LNCAP (cell line): Measurements from ENCODE around the gene ARHGEF5.

ENCODE experiments used
- CTCF ChIP-seq: fragments of 450-650 bp; IDR thresholded peaks from 2 replicates; pipeline ENCODE4 v1.5.1; 2017; ENCODE audit warnings: mild to moderate bottlenecking

The ARHGEF5 gene

DNA sequence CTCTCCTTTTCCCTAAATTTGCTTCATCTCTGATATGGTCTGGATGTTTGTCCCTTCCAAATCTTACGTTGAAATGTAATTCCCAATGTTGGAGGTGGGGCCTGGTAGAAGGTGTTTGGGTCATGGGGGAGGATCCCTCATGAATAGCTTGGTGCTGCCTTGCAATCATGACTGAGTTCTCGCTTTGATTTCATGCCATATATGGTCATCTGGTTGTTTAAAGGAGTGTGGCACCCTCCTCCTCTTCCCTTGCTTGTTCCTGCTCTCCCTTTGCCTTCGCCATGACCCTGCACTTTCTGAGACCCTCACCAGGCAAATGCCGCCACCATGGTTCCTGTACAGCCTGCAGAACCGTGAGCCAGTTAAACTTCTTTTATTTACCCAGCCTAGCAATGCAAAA, 33.7 kb downstream of the ARHGEF5 start:
- TF ChIP-seq CTCF = no peak

- TF ChIP-seq CTCF = no peak
These were observed 35.3 kb downstream of the ARHGEF5 start for GRCh38 chr7:144390481-144390880.

- TF ChIP-seq CTCF = no peak
These were observed 35.8 kb downstream of the ARHGEF5 start for GRCh38 chr7:144391014-144391413.

DNA sequence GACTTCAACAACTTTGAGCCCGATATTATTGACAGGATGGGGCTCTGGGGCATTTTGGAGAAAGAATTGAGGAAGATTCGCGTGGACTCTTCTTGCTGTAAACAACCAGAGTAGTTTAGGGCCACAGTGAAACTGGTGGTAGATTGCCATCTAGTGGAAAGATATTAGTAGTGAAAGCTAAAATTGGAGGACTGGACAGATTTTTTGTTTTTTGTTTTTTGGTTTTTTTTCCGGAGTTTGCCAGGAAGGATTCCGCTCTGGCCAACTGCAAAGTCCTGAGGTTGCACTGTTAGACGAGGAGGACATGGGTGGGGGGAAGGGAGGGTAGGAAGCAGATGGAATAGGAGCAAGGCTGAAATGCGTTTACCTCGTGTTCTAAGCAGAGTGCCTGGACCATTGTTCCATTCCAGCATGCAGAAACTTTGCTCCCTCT, 36.6 kb downstream of the ARHGEF5 start:
- TF ChIP-seq CTCF = peak; percentile 67

DNA sequence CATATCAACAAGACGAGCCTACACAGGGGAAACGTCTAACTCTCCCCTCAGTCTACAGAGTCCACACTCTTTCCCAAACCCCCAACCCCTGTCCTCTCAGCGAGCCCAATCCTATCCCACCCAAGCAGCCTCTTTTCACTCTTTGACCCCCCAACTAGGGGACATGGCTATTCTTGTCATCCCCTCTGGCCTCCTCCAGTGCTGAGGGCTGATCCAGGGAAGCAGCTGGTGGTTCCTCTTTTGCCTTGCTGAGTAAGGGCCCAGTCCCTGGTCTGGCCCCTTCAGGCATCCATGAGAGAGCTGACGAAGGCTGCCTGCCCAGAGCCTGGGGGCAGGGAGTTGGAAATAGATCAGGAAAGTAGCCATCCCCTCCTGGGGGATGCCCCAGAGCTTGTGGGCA, 41.9 kb downstream of the ARHGEF5 start:
- no peak for TF ChIP-seq CTCF

DNA sequence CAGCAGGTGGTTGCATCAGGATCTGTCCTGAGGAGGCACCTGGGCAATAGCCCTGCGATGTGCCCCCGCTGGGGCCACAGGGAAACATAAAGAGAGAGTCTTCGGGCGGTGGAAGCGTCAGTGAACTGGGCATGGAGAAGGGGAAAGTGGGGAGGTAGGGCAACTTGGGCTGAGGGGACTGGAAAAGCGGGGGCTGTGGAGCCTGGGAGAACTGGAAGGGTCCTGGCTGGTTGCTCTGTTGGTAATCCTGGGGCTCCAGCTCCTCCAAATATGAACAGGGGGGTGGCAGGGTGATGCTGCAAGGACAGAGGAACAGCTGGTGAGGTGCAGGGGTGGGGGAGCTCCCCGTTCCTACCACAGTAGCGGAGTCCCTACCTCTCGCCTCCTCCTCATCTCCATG, 43.1 kb downstream of the ARHGEF5 start:
- TF ChIP-seq CTCF = no peak

DNA sequence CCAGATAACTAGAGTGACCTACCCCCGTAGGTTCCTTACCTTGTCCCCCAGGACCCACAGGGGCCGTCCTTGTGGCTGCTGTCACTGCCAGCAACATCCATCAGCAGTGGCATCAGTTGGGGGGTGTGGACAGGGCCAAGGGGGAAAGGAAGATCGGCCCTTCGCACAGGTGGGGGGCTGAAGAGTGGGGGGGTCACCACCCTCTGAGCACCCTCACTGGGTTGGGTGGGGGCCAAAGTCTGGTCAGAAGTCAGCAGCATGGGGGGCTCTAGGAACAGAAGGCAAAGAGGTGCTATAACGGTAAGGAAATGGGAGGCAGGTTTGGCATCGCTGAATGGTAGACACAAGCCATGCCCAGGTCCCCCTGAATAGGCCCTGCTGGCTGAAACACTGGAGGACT, 43.7 kb downstream of the ARHGEF5 start:
- TF ChIP-seq CTCF = no peak

DNA sequence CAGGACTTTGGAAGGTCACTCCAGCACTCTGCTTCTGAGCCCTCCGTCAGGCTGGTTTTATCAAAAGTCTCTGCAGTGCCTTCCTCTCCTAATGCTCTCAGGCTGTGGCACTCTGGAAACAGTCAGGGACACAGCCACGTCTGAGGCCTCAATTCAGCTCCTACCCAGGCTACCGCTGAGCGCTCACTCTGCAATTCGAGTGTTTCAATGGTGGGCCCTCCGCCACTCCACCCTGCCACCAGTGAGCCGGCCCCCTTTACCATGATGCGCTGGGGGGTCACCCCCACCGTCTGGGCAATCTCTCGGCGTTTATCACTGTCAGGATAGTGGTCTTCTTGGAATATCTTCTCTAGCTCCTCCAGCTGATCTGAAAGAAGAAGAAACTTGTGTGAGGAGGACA, 44.7 kb downstream of the ARHGEF5 start:
- no peak for TF ChIP-seq CTCF
